GM18868 (cell line): ENCODE measurements around the gene PTP4A1.

ENCODE experiments used
- ATAC-seq: cut with Tn5 transposase; IDR thresholded peaks from one replicate; pipeline ENCODE4 v1.9.1; 2021; ENCODE audit warnings: mild to moderate bottlenecking, moderate library complexity; ENCODE audit not compliant: unreplicated experiment

The PTP4A1 gene

DNA sequence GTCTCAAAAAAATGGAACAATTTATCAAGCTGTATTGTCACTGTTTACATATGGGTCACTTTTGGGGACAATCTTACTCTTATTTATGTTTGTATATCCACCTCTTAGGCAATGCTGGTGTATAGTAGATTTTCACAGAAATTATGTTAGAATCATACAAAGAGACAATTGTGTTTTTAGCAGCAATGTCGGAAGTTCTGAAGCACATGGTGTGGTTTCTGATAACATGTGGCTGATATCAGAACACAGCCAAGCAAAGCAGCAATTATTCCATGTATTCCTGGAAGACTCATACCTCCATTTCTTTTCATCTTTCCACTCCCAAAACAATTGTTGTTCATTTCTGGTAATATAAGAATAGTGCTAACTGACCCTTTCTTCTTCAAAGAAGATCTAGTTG lies 17.5 kb upstream of the PTP4A1 start:
- no peak for ATAC-seq

DNA sequence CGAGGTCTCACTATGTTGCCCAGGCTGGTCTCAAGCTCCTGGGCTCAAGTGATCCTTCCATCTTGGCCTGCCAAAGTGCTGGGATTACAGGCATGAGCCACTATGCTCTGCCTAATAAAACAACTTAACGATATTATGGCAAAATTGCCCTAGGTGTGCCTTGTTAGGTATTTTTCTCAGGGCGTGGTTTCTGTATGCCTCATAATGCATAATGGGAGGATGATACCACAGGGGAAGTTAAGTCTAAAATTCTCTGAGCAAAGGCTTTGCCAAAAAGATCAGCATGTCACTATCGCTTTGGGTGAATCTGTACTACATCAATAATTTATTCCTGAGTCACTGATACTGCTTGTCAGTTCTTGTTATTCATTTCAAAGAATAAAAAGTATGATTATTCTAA lies 15.9 kb upstream of the PTP4A1 start:
- ATAC-seq, result no peak

DNA sequence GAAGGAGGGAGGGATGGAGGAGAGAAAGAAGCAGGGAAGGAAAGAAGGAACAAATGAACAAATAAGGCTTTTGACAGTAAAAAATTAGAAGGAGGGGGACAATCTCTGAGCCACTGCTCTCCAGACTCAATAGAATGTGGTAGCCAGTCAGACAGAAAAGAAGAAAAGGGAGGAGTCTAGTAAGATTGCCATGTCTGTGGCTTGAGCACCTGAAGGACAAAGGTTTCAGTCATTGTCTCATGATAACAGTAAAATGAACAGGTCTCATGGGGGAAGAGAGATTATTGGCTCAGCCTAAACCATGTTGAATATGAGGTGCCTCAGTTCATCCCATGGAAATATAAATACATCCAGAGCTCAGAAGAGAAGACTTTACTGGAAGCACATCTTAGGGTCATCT lies 14.0 kb upstream of the PTP4A1 start:
- peak; percentile 73 for ATAC-seq

DNA sequence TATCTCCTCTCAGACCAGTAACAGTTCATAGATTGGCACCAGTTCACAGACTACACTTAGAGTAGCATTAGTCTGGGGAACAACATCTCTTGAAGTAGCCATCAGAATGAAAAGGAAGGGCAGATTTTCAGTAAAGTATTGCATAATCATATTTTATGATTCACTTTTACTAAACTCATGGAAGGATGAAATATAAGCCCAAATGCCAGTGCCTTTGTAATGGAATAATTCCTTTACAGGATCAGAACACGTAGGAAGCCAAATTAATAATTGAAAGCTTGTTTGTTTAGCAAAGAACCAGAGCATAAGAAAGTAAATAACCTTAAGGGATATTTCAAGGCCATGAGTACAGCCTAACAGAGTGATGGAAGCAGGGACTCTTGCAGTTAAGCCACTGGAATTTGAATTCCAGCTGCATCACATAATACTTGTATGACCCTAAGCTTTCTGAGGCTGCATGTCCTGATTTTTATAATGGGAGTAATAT lies 11.4 kb upstream of the PTP4A1 start:
- no peak for ATAC-seq

DNA sequence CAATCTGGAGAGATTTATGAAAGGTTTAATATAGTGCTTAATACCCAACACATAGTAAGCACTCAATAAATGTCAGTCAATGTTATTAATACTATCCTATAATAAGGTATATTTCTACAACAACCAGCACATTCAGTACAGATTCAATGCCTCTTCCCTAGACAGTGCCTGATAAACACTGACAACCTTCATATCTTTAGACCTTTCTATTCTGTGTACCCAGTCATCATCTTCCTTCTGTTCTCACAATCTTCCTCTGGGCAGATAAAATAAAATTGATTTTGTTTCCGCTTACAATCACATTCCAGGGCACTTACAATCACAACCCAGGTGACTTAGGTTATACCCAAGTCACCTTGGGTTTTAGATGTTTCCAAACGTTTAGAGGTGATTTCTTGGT lies 11.0 kb upstream of the PTP4A1 start:
- ATAC-seq, result no peak

DNA sequence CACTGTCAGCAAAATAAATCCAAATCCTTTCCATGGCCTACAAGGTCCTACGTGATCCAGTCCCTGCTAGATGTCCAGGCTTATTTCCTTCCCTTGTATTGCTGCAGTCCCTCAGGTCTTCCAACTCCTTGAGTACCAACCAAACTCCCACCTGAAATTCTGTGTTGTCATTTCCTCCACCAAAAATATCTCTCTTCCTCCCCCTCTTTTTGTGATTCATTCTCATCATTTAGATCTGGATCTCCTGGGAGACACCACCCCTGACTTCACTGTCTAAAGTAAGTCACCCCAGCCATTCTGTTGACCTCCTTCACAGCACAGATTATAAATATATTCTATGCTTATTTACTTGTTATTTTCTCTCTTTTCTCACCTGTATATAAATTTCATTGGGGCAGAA lies 9.0 kb upstream of the PTP4A1 start:
- ATAC-seq, result no peak

DNA sequence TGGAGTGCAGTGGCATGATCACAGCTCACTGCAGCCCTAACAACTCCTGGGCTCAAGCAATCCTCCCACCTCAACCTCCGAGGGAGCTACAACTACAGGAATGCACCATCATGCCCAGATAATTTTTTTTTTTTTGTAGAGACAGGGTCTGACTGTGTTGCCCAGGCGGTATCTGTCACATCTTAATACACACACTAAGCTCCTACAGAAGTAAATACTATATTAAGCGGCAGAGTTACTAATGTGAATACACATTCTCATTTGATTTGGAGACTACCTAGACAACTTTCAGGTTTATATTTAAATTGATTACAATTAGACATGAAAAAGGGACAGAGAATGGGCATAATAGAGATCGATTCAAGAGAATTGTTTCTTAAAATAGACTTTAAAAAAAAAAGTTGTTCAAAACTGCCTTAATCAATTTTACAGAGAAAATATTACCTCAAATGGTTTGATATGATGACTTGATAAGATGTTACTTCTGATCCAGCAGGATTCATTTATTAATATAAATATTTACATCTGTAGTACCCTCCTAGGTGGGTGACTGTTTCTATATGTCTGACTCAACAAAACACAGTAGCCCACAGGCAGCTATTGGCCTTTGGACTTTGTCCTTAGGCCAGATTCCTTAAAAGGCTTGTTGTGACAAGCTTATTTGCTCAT lies 7.1 kb upstream of the PTP4A1 start:
- no peak for ATAC-seq

DNA sequence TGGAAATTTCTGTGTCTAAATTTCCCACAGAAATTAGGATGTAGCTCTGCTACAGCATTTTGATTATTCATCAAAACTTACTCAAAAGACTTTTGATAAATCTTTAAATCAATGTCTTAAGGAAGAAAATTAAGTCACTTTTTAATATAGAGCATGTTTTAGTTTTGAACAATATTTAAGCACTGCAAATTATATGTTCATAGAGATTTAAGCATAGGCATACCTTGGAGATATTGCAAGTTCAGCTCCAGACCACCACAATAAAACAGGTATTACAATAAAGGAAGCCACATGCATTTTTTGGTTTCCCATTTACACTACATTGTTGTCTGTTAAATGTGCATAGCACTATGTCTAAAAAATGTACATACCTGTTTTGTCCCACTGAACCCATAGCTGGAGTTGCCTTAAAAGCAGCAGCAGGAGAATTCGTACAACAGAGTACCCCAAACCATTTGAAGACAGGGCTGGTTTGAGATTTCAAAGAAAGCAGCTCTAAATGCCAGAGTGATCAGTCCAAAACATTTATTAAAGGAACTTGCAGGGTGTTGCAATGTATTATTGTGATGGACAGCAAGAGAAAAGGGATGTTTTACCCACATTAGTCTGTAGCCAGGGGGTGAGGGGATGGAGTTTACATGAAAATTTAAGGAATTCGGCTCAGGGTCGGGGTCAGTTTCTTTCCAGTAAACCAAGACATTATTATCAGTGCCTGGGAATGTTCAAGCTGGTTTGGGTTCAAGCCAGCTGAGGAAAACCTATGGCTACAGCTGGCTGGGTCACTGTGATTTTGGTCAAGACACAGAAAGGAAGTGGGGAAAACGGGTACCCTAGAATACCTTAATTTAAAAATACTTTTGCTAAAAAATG lies 6.3 kb upstream of the PTP4A1 start:
- no peak for ATAC-seq

DNA sequence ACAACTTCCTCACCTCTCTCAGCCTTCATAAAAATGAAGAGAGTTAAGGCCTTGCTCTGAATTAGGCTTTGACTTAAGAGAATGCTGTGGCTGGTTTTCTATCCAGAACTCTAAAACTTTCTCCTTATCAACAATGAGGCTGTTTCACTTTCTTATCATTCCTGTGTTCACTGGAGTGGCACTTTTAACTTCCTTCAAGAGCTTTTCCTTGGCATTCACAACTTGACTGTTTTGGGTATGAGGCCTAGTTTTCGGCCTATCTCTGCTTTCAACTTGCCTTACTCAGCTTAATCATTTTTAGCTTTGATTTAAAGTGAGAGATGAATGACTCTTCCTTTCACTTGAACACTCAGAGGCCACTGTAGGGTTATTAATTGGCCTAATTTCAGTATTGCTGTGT lies 4.3 kb upstream of the PTP4A1 start:
- no peak for ATAC-seq

DNA sequence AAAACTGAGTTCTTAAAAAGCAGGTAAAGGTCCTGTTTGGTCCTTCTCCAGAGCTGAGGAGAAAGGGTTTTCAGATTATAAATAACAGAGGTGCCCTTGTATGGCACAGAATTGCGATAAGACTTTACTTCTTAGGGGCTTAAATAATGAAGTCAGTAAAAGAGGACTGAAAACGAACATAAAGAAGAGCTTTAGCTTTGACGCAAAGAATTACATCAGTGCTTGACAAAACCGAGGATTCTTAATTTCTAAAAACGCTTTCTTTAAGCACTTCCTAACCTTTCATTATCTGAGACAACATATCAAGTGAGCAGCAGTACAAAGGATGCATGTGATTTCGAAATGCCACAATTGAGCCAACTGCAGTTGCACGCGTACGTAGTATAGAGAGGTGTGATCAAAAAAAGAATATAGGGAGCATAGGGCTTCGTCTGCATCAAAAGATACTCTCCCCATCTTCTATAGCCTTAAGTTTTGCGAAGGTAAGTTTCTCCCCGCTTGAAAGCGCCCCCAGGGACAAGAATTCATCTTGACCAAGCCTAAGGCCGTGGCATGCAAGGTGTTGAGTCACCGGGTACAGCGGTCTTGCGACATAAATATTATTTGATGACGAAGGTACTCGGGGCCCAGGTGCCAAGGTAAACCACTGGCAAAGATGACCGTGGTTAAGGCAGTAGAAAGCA lies 778 bp upstream of the PTP4A1 start:
- no peak for ATAC-seq

DNA sequence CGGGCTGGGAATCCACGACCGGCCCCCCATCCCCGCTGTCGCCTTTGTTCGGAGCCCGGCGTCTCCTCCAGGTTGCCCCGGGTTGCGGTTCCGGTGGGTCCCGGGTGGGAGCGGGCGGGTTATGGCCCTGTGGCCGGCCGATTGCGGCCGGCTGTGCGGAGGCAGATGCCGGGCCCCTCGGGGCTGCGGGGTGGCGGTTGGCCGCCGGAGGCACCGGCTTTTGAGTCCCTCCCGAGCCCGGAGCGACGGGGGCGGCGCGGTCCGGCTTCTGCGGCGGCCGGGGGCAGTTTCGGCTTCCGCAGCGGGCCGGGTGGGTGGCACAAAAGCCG lies 431 bp downstream of the PTP4A1 start:
- ATAC-seq, result no peak

DNA sequence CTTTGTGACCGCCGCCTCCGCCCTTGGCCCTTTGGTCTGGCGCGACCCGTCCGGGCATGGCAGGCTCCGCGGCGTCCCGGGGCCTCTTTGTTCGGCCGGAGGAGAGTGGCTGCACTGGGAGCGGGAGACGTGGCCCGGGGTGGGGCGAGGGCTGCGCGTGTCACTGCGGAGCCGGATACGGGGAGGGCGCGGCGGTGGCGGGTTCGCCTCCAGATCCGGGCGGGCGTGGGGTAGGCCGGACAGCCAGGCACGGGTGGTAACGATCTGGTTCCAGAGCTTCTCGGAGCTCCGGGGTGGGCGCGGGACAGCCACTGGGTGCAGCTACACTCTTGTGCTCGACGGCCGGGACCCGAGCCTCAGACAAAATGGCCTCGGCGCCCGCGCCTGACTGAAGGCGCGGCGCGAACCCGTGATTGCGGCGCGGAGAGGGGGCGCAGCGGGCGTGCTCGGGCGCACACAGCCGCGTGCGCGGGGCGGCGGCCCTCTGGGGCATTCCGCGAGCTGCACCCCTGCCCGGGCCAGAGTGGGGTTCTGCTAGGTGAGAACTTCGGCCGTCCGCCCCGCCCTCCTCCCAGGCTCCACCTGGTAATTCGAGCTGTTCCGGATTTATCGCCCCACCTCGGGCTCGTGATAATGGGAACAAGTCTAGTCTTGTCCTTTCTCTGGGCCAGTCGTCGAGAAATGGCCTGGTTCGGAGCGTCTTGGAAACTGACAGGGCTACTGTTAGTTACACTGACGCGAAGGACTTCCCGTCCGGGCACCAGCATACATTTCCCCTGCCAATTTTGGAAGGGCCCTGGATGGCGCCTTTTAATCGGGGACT lies 1.0 kb downstream of the PTP4A1 start:
- peak; percentile 47 for ATAC-seq

DNA sequence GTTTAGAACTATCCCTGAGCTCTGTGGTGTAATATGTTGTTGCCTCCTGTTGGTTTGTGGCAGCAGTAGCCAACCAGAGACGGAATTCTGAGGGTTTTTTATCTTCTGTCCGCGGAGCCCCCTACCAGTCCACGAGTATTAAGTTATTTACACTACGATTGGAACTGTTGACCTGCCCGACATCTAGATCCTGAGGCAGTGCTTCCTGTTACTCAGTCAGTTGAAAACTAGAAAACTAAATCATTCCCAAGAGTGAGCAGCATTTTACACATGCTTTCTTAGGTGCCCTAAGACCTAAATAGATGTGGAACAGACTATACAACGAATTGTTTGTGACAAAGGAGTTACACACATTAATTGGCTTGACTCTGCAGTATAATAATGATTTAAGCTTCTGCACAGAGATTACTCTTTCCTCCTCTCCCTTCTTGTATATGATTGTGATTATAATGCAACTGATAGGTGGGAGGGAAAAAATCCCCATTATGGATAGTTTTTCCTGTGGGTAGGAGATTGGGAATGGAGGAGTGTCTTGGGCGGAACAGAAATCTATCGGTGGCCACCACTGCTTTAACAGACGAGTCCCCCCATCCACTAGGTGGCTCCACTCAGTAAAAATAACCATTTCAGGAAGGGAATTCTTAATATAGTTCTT lies 1.7 kb downstream of the PTP4A1 start:
- peak; percentile 19 for ATAC-seq

DNA sequence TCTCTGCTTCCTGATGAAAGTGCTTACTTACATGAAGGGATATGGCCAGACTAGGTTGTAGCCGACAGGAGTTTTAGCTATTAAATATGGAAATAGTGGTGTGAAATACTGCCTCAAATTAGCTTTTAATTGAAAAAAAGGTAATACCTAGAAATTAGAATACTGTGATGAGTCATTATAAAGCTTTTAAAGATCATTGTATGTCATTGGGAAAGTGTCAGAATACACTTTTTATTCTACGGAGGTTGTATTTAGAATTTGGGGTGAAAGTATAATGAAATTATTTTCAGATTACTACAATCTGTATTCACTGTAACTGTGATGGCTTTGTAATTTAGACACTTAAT lies 2.2 kb downstream of the PTP4A1 start:
- ATAC-seq, result no peak

DNA sequence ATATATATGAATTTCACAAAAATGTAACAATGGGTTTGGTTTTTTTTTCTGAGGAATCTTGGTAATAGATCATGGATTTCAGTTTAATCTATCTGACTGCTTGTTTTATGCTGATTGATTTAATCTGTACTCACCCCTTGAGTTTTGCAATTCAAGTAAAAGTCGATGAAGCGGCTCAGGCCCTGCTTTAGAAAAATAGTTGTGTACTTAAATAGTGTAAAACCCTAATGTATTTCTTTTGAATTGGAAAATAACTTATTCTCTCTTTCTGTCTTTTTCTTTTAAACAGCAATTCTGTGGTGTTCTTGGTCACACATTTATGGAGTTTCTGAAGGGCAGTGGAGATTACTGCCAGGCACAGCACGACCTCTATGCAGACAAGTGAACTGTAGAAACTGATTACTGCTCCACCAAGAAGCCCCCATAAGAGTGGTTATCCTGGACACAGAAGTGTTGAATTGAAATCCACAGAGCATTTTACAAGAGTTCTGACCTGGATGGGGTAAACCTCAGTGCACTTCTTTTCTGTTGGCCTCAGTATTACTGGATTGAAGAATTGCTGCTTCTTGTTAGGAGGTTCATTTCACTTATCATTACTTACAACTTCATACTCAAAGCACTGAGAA lies 4.0 kb downstream of the PTP4A1 start:
- no peak for ATAC-seq

DNA sequence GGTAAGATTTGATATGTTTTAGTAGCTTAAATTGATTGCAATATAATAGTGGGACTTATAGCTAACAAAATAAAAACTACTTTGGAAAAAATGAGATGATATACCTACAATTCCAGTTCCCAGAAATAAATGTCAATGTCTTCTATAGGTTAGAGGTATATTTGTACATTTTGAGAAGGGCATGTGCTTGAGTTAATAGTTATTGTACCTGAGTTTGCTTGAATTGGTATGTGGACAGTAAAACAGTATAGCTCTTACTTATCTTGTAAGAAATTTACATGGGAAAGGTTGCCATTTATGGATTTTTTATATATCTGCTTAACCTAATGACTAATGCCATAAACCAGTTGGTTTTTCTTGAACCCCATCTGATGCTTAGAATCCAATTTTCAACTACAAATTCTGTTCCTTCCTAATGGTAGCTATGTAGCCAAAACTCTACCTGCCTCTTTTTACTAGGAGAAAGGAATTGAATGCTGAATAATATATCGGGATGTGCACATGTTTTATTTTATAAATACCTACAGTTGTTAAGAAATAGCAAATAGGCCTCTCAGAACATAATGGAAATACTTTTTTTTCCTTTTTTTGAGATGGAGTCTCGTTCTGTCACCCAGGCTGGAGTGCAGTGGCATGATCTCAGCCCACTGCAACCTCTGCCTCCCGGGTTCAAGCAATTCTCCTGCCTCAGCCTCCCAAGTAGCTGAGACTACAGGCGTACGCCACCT lies 4.9 kb downstream of the PTP4A1 start:
- ATAC-seq, result no peak

DNA sequence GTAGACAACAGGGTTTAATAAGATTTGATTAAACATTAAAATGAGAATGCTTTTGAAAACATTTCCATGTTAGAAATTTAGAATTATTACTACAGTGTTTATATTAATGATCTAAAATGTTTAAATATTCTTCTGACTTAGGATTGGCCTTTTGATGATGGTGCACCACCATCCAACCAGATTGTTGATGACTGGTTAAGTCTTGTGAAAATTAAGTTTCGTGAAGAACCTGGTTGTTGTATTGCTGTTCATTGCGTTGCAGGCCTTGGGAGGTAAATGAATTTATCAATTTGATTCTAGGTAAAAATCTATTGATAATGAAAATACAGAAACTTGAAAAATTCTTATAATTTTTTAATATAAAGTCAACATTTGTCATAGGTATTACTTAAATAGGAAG lies 6.5 kb downstream of the PTP4A1 start:
- no peak for ATAC-seq

DNA sequence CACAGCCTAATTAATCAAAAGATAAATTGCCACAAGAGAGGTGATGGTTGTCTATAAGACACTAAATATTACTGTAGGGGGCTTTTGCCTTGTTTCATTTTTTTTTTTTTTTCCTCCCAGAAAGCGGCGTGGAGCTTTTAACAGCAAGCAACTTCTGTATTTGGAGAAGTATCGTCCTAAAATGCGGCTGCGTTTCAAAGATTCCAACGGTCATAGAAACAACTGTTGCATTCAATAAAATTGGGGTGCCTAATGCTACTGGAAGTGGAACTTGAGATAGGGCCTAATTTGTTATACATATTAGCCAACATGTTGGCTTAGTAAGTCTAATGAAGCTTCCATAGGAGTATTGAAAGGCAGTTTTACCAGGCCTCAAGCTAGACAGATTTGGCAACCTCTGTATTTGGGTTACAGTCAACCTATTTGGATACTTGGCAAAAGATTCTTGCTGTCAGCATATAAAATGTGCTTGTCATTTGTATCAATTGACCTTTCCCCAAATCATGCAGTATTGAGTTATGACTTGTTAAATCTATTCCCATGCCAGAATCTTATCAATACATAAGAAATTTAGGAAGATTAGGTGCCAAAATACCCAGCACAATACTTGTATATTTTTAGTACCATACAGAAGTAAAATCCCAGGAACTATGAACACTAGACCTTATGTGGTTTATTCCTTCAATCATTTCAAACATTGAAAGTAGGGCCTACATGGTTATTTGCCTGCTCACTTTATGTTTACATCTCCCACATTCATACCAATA lies 7.8 kb downstream of the PTP4A1 start:
- no peak for ATAC-seq

DNA sequence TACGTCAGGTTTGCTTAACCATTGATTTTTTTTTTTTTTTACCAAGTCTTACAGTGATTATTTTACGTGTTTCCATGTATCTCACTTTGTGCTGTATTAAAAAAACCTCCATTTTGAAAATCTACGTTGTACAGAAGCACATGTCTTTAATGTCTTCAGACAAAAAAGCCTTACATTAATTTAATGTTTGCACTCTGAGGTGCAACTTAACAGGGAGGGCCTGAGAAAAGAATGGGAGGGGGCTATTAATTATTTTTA lies 8.4 kb downstream of the PTP4A1 start:
- no peak for ATAC-seq
